GM12874 (cell line): ENCODE data around the gene RPS6KA2.

ENCODE experiments used
- TF ChIP-seq, protein P1 (sequence below): IDR thresholded peaks from 2 replicates; pipeline ENCODE4 v1.5.1; 2011; ENCODE audit warnings: low read depth, mild to moderate bottlenecking, control low read depth, low read length, moderate library complexity; ENCODE audit not compliant: insufficient read depth

RPS6KA2 gene

GRCh38 chr6:166623318-166623717 is 3.7 kb downstream of the RPS6KA2 start:
- TF ChIP-seq, protein P1, sequence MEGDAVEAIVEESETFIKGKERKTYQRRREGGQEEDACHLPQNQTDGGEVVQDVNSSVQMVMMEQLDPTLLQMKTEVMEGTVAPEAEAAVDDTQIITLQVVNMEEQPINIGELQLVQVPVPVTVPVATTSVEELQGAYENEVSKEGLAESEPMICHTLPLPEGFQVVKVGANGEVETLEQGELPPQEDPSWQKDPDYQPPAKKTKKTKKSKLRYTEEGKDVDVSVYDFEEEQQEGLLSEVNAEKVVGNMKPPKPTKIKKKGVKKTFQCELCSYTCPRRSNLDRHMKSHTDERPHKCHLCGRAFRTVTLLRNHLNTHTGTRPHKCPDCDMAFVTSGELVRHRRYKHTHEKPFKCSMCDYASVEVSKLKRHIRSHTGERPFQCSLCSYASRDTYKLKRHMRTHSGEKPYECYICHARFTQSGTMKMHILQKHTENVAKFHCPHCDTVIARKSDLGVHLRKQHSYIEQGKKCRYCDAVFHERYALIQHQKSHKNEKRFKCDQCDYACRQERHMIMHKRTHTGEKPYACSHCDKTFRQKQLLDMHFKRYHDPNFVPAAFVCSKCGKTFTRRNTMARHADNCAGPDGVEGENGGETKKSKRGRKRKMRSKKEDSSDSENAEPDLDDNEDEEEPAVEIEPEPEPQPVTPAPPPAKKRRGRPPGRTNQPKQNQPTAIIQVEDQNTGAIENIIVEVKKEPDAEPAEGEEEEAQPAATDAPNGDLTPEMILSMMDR, result no peak

DNA sequence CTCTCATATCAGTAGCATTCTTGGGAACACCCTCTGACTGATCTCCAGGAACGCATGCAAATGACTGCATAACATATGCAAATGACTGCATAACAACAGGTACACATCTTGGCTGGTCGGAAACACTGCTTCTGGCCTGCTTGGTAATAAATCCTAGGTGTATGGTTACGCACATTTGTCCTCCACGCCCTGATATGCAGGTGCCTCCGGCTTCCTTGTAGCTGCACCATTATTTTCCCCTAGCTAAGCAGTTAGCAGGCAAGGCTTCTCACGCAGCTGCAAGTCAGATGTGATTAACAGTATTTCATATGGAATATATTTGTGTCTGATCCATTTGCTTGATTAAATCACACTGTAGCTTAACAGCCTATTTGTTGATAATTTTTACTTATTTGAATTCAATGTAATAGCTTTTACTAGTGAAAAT is 5.9 kb downstream of the RPS6KA2 start:
- TF ChIP-seq, protein P1, result no peak

DNA sequence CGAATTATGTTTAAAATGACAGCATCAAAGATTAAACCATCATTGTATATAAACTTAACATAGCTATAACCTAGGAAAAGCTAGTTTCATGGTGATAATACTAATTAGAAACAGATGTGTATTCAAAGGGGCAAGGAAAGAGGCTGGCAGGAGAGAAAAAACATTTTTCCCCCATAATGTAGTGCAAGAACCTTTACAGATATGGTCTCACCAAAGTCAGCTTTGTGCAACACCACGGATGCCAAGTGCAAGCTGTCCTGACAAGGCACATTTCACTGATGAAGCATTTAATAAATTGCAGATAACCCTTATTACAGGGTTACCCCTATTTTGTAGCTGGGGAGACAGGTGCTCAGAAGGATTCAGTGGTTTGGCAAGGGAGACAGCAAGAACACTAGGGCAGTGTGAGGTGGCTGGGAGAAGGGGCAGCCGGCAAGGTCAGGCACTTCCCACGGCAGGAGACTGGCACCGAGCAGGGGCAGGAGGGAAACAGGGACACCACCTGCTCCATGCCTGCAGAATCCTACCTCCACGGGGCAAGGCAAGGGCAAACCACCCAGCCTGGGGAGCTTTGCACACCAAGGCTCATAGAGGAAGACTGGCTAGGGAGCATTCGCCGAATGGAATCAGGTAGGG is 6.5 kb downstream of the RPS6KA2 start:
- TF ChIP-seq, protein P1, result no peak

DNA sequence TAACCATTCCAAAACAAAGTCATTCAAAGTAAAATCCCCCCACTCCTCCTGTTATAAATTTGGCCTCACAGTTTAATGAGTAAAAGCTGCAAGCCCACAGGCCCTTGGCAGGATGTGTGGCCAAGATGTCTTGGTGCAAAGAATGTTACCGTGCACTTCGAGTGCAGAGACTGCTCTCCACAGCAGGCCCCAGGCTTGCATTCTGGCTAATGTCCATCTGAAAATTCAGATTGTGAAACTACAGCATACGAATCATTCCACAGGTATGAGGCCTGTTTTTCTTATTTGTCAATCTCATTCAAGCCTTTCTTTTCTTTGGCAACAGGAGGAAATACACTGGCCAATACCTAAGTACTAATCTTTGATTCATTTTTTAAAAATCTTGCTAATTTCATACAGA is 7.1 kb downstream of the RPS6KA2 start:
- TF ChIP-seq, protein P1, result no peak

GRCh38 chr6:166618866-166619761 is 7.9 kb downstream of the RPS6KA2 start:
- TF ChIP-seq, protein P1, result no peak

DNA sequence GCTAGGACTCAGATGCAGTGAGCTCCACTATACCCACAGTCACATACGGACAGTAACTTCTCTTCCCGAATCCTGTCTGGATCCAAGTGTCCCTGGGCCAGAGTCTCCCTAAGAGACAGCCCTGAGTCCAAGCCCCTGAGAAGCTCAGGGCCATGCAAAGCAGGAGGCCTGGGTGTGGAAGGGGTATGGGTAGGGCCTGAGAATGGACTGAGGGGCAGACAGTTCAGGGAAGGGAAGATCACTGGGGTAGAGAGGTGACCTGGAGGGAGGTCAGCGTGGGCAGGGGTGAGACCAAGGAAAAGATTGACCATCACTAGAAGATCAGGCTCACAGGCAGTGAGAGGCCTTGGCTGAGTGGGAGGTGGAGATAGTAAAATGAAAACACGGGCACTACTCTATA is 8.8 kb downstream of the RPS6KA2 start:
- TF ChIP-seq, protein P1, result no peak

GRCh38 chr6:166617359-166617758 is 9.7 kb downstream of the RPS6KA2 start:
- TF ChIP-seq, protein P1, result no peak
